NCI-H460 (cell line): ENCODE data around the gene KLHL3. TPM values are rescaled to one million over a fixed set of nuclear protein-coding genes. Genes with fewer than 3 reads are reported as not detected.
A peak's percentile ranks its signal among the peaks of the same experiment; 100 is the strongest.

Source experiments
- DNase-seq: peaks from one replicate; pipeline ENCODE4 v3.0.0-alpha.2; 2016; ENCODE audit warnings: low read depth; ENCODE audit errors: extremely low read depth
- total RNA-seq: library from RNA; depleted of rRNA; stranded (reverse); fragments of >200 nt; shearing (Covaris generic); gene quantifications from 2 replicates; pipeline ENCODE4 v1.2.3, GENCODE V29; 2014

KLHL3 gene
- total RNA-seq, 1 experiment from 2014 or later = 5.0 TPM

DNA sequence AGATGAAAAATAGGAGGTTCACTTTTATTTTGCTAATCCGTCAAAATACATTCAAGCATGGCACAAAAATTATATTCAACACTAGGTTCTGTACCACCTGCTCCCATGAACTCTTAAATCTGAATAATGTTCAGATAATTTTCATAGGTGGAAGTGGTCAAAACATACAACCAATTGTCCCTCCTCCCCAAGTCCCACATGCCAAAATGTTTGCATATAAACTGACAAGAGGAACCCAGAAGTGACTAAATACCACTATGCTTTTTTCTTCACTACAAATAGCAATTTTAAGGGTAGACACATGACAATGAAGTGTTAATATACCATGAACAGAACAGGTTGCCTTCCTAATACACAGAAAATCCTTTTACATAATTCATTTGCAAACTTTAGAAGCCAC, 14.5 kb upstream of the KLHL3 start:
- DNase-seq = no peak

DNA sequence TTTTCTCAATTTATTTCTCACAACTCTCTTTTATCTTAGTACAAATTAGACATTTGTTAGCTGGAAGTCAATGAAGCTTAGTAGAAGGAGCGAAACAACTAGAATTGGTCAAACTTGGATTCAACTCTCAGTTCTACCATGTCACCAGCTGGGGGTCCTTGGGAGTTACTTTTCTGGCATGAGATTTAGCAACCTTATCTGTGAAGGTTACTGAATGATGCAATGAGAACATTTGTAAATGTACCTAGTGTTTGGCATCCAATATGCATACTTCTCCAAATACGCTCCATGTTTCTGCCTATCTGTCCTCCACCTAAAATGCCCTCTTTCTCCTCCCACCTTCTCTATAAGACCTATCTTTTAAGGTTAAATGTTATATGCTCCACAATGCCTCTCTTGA, 12.0 kb upstream of the KLHL3 start:
- DNase-seq = no peak

DNA sequence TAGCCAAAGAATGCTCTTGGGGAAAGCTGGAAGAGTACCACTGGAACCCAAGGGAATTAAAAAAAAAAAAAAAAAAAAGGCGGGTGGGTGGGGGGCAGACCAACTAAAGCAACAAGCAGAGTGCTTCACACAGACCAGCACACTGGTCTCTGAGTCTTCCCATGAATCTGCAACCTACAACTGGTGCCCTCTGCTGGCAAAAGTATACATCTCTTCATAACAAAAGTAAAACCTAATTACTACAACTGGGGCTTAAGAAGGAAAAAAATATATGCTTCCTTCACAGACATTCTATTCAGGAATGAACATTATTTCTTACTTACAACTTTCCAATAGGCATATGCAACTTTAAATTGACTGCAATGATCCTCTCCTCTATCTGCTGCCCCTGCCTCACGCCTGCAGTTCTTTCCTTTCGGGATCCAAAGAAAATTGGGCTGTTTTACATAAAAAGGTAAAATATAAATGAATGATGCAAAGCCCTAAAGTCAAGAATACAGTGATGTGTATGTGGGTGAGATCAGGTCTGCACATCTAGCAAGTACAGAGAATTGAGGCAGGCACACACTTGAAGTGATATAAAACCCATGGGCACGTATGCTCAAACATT, 7.2 kb upstream of the KLHL3 start:
- peak; percentile 80 for DNase-seq

DNA sequence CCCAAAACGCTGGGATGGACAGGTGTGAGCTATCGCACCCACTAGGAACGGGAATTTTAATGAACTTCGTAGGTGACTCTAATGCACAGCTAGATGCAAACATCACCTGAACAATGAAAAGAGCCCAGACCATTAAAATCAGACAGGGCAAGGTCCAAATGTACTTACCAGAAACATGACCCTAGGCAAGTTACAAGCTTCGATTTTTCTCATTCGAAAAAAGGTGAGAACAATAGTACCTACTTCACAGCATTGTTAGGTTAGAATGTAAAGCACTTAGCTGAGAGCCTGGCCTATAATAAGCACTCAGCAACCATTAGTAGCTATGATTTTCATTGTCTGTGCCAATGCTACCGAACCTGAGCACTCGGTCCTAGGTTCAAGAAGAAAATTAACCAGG, 5.8 kb upstream of the KLHL3 start:
- no peak for DNase-seq

DNA sequence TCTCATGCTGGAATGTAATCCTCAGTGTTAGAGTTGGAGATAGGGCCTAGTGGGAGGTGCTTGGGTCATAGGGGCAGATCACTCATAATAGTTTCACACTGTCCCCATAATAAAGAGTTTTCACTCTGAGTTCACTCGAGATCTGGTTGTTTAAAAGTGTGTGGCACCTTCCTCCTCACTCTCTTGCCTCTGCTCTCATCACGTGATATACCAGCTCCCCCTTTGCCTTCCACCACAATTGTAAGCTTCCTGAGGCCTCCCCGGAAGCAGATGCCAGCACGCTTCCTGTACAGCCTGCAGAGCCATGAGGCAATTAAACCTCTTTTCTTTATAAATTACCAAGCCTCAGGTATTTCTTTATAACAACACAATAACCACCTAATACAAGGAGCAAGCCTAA, 3.8 kb upstream of the KLHL3 start:
- no peak for DNase-seq

DNA sequence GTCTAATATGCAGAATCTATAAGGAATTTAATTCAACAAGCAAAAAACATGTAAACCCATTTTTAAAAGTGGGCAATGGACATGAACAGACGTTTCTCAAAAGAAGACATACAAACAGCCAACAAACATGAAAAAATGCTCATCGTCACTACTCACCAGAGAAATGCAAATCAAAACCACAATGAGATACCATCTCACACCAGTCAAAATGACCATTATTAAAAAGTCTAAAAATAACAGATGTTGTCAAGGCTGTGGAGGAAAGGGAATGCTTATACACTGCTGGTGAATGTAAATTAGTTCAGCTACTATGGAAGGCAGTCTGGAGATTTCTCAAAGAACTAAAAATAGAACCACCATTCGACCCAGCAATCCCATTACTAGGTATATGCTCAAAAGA, 3.1 kb upstream of the KLHL3 start:
- no peak for DNase-seq

DNA sequence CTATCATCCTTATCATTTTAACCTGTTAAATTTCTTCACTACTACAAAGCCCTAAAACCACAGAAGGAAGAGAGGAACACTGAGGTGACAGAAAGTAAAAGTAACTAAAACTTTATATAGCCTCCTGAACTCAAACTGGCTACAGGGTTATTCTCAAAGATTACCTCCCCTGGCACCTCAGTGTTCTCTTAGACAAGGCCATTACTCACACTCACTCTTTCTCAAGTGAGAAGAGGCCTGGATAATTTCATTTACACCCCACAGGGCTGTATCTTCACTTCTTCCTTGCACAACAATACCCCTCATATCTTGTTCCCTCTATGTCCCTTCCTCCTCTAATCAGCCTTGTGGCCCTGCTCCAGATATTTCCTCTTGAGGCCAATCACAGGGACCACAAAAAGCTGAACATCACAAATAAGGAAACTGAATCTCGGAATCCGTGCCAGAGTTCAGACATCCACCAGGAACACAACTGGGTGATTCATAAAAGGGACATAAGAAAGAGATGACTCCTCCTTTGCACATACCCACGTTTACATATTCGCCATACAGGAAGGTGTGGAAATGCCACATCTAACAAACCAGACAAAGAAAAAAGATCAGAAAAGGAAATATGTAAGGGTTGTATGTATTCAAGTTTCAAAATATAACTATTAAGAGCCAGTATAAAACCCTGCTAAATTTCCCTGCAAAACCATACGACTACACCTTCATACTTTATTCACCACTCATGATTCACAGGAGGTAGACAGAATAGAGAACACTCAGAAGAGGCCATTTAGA, 1.7 kb upstream of the KLHL3 start:
- no peak for DNase-seq

DNA sequence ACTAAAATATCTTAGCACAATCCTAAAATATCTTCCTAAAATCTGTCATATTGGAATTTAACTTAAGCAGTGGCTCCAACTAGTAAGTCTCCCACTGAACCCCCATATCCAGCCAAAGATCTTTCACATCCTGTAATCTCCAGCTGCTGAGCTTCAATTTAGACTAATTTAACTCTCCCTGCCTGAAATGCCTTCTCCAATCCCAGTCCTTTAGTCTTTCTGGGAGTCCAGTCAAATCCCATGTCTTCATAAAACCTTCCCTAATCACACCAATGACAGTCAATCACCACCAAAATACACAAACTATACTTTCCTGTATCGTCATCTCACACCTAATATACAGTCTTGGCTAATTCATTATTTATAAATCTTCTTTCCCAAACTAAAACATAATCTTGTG, 607 bp upstream of the KLHL3 start:
- no peak for DNase-seq

DNA sequence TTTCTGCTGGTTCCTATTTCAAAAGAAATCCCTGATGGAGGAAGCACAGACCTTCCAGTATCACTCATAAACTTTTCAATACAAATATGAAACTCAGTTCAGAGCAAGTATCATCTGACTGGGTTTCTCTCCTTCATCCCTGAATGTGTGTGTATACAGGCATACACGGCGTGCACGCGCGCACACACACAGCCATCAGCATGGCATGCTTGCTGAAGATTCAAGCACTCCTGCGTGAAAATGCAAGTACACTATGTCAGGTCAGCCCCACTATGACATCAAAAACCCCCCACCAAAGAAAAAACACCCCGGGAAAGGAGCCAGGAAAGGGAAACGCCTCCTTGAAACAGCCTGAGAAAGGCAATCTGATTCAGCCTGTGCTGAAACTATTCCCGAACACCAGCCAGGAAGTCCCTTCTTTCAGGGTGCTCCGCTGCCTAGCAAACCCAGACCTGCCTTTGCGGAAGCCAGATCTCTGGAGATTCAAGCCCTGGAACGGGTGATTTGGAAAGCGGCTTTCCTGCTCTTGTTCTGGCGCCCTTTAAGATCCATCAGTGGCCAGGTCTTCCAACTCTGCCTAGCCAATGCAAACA, 831 bp downstream of the KLHL3 start:
- no peak for DNase-seq

DNA sequence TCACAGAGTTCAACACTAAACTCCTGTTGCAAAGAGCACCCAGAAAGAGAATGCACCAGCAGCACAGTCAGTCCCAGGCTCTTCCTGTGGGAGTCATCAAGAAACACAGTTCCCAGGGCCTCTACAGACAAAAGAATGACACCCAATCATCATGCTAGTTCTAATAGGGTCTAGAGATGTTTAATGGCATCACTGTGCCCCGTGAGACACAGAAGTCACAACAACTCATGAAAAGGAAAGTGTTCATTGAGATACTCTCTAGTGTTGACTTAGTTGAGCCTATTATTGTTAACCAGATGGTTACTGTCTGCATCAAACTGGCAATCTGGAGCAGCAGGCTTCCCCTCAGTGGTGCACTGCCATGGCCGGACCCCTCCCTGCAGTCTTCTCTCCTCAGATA, 1.6 kb downstream of the KLHL3 start:
- DNase-seq = no peak

DNA sequence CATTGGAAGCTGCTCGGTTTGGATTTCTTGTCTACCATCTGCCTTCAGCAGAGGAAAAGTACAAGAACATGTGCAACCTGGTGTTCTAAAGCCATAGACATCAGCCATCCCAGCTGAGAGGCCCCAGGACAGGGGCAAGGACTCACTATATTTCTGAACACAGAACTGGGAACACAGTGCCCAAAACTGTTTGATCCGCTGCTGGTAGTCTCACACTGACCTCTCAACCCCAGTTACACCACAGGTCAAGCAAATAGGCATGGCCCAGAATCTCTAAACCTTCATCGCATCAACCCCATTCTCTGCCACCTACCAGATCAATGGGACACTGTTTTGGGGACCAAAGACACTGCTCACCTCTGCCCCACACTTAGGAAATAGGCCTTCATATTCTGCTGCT, 2.0 kb downstream of the KLHL3 start:
- no peak for DNase-seq

DNA sequence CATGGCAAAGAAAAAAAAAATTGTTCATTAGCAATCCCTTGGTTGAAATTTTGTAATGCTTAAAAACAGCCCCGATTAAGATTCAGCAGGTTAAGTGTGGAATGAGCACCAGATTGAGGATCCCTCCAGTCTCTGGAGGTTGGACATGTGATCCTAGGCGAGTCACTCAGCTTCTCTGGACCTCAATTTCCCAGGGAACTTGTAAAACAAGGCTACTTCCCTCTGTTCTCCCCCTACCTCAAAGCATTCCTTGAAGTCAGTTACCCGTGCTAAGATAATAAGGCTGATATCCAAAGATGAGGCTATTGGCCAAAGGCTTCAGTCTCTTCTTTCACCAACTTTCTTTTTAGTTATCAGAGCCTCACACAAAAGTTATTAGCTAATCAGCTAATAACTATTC, 2.9 kb downstream of the KLHL3 start:
- no peak for DNase-seq

DNA sequence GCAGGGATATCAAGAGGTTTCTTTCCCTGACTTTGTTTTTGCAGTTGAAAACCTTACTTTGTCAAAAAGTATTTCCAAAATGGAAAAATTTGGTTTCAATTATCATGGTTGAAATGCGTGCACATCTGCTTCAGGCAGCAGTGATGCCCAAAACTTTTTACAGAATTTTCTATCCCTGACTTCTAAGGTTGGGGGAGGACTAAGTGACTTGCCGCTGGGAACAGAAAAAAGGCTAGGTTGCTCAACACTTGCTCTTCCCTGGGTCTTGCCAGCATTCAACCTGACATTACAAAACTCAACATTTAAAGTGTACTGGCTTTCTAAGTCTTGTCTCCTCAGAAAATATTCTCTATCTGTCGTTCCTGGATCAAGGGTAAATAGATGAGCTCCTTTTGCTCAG, 4.7 kb downstream of the KLHL3 start:
- no peak for DNase-seq

DNA sequence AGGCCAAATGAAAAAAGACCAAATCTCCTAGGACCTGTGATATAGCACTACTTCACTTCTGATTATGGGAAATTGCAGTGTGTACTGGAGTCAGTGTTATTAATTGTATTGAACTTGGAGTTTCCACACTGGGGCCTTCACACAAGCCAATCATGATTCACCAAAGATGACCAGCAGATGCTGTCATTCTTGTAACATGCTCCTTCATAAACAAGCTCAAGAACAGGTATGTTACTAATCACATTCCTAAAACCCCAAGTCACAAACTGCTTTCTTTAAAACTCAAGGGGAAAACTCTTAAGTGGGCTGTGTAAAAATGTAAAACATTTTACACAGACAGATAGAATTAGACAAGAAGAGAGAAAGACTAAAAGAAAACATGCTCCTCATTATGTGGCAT, 5.6 kb downstream of the KLHL3 start:
- no peak for DNase-seq

DNA sequence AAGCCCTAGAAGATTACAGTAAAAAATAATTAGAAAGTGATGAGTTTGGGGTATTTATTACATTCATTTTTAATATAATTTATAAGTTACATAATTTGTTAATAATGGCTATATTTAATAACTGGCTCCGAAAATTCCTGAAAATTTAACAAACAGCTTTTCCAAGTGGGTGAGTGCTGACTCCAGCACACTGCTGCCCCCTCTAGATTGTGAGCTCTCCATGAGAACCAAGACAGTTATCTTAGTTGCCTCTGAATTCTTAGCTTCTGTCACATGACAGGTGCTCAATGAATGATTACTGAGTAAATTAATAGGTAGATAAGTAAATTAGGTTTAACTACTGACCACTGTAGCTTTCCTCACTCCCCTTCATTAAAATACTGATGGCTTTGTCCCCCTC, 7.8 kb downstream of the KLHL3 start:
- DNase-seq = no peak

DNA sequence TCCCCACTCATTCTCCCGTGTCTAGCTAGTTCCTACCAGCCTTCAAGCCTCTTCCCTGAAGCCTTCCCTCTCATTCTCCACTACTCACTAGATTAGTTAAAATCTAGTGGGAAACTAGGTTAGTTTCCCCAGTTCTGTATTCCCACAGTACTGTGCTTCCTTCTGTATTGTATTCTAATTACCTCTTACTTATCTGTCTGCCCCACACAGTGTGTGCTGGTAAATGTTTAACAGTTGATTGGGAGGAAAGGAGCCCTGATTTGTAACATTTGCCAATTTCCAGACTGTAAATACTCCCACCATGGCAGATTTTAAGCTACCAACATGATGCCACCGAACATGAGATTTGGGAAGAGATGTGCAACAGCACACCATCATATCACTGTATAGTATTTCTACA, 8.3 kb downstream of the KLHL3 start:
- no peak for DNase-seq

DNA sequence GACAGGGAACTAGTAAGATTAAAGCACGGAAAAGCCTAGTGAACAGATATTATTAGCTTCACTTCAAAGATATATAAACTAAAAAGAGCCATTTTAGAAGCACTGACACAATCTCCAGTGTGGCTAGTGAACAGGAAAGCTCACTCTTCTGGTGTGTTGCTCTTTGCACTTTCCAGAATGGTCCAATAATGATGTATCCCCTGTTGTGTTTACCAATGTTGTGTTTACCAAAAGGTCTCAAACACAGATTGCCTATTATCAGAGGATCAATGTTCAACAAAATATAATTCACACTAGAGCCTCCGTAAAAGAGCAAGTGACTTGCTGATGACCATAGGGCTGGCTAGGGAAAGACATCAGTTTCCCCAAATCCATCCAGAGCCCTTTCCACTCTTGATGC, 11.6 kb downstream of the KLHL3 start:
- DNase-seq = no peak

DNA sequence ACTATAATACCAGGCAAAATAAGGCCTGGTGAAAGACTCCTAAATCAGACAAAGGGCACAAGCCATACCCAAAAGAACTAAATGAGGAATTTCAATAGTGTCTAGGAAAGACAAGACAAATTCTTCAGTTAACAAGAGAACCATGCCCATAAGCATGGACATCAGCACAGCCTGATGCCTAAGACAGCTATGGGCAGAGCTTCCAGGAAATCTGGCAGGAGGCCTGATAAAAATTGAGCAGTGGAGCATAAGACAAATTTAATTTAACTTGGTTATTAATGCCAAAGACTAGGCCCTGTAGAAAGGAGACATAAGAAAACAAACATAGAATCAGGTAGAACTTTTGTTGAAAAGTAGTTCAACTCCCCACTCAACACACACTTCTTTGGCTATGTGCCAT, 17.3 kb downstream of the KLHL3 start:
- no peak for DNase-seq

DNA sequence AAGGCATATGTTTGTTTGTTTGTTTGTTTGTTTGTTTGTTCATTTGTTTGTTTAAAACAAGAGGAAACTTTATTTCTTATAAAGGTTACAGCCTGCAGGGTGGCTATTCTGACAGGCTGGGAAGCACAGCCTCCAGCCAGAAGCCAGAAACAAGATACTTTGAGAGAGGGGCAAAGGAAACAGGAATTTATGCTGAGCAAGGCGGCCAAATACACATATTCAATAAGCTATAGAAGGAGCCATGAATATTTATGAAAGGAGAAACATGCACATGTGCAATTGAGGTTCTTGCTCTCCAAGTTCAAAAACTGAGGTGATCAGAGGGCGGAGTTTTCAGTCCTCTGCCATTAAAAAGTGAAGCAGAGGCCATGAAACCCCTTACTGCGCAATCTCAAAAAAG, 19.6 kb downstream of the KLHL3 start:
- no peak for DNase-seq

DNA sequence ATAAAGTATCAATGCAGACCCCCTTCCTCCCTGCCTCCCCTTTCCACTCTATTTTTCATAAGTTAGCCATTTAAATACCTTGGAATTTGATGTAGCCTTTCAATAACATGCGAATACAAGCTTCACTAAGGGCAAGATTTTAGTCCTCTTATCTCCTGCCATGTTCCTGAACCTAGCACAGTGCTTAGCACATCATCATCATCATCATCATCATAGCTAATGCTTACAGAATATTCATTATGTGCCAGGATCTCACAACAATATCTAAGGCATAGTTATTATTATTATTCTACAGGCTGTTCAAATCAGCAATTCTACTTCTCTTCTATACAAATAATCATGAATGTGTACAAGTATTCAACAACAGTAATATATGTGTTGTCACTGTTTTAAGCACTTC, 20.4 kb downstream of the KLHL3 start:
- no peak for DNase-seq

DNA sequence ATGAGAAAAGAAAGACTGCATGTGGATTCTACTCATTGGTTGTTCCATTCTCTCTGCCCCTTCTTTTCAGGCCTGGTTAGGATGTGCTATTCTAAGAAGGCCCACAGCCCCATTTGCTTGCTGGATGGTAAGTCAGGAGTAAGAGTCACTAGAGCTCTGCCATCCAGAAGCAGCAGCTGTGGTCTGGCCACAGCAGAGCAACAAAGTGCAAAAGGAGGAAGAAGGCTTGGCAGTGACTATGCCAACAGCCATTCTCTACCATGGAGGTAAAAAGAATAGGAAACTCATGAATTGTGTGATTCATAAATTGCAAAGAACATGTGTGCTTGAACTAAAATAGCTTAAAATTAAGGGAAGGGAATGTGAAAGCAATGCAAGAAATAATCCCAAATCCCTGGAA, 20.9 kb downstream of the KLHL3 start:
- no peak for DNase-seq

DNA sequence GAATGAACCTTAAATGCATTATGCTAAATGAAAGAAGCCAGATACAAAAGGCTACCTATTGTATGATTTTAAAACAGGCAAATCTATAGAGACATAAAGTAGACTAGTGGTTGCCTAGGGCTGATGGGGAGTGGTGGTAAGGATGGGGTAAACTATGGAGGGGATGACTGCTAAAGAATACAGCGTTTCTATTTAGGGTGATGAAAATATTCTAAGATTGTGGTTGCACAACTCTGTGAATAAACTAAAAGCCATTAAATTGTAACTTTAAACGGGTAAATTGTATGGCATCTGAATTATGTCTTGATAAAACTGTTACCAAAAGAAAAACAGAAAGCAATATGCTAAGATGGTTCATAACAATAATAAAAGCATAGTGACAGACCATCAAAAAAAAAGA, 21.4 kb downstream of the KLHL3 start:
- no peak for DNase-seq
